Neural cell (in vitro differentiated cells): ENCODE measurements around the gene MAPT. TPM values are rescaled to one million over a fixed set of nuclear protein-coding genes. Genes with fewer than 3 reads are reported as not detected.
"Not testable (repeated sequence)": the region's sequence is repeated elsewhere in the genome, so short reads cannot be mapped to it uniquely, and the experiment has no call there.

Experiments
- H2AFZ ChIP-seq: fragments of 200-600, 300-800 bp; sonication (generic), shearing (Covaris generic); 2 replicates; pipeline ENCODE4 v1.6.0; 2014; ENCODE audit warnings: low read depth, mild to moderate bottlenecking, antibody characterized with exemption, low read length, moderate library complexity
- H3F3A ChIP-seq: fragments of 200-600 bp; shearing (Covaris generic); 2 replicates; pipeline ENCODE4 v1.6.1; 2016; ENCODE audit warnings: mild to moderate bottlenecking, moderate library complexity, mixed read lengths, antibody characterized with exemption, low read length; ENCODE audit not compliant: insufficient read depth, poor library complexity, severe bottlenecking
- H3K27ac ChIP-seq: fragments of 200-600, 300-800 bp; sonication (generic), shearing (Covaris generic); 2 replicates; pipeline ENCODE4 v1.5.1; 2014; ENCODE audit warnings: mild to moderate bottlenecking, low read length, moderate library complexity
- H3K27me3 ChIP-seq: fragments of 300-800, 200-600 bp; sonication (generic), shearing (Covaris generic); 2 replicates; pipeline ENCODE4 v1.6.0; 2014; ENCODE audit warnings: mild to moderate bottlenecking, low read depth, low read length, moderate library complexity; ENCODE audit not compliant: insufficient read depth
- H3K36me3 ChIP-seq: fragments of 300-800, 200-600 bp; sonication (generic), shearing (Covaris generic); 2 replicates; pipeline ENCODE4 v1.5.1; 2014; ENCODE audit warnings: mild to moderate bottlenecking, antibody characterized with exemption, low read length, moderate library complexity; ENCODE audit not compliant: insufficient read depth
- H3K4me2 ChIP-seq: fragments of 300-800, 200-600 bp; sonication (generic), shearing (Covaris generic); 2 replicates; pipeline ENCODE4 v1.6.0; 2014; ENCODE audit warnings: mild to moderate bottlenecking, low read length
- H3K4me3 ChIP-seq: fragments of 300-800, 200-600 bp; sonication (generic), shearing (Covaris generic); 2 replicates; pipeline ENCODE4 v1.5.1; 2014; ENCODE audit warnings: mild to moderate bottlenecking, low read length, moderate library complexity
- H3K79me2 ChIP-seq: fragments of 200-600 bp; shearing (Covaris generic); replicated peaks from 2 replicates; pipeline ENCODE4 v1.6.0; 2014; ENCODE audit warnings: mild to moderate bottlenecking, low read length, moderate library complexity; ENCODE audit not compliant: insufficient read depth
- H3K9ac ChIP-seq: fragments of 300-800, 200-600 bp; sonication (generic), shearing (Covaris generic); 2 replicates; pipeline ENCODE4 v1.6.1; 2016; ENCODE audit warnings: mild to moderate bottlenecking, low read length, mixed read lengths
- H3K9me2 ChIP-seq: fragments of 200-600 bp; shearing (Covaris generic); 2 replicates; pipeline ENCODE4 v1.6.1; 2016; ENCODE audit warnings: mild to moderate bottlenecking, low read length, mixed read lengths; ENCODE audit not compliant: insufficient read depth
- H3K9me3 ChIP-seq: fragments of 200-600, 300-800 bp; sonication (generic), shearing (Covaris generic); 2 replicates; pipeline ENCODE4 v1.6.1; 2016; ENCODE audit warnings: mild to moderate bottlenecking, mixed run types, low read length, moderate library complexity, mixed read lengths
- H4K20me1 ChIP-seq: fragments of 200-600 bp; shearing (Covaris generic); 2 replicates; pipeline ENCODE4 v1.6.1; 2016; ENCODE audit warnings: mild to moderate bottlenecking, mixed run types; ENCODE audit not compliant: insufficient read depth
- EZH2 ChIP-seq: fragments of 200-600, 300-800 bp; shearing (Covaris generic), sonication (generic); IDR thresholded peaks from 2 replicates; pipeline ENCODE4 v1.6.1; 2014; ENCODE audit warnings: antibody characterized with exemption, low read length, borderline replicate concordance, mild to moderate bottlenecking; ENCODE audit not compliant: insufficient read depth, poor library complexity, severe bottlenecking
- MXI1 ChIP-seq: fragments of 450-650 bp; conservative IDR thresholded peaks from 2 replicates; pipeline ENCODE4 v1.6.1; 2014; ENCODE audit warnings: antibody characterized with exemption, mild to moderate bottlenecking; ENCODE audit not compliant: poor library complexity, severe bottlenecking
- POLR2AphosphoS5 ChIP-seq: IDR thresholded peaks from 2 replicates; pipeline ENCODE4 v1.6.1; 2012
- RAD21 ChIP-seq: fragments of 450-650 bp; conservative IDR thresholded peaks from 2 replicates; pipeline ENCODE4 v1.6.1; 2014; ENCODE audit warnings: antibody characterized with exemption, mild to moderate bottlenecking, moderate library complexity
- SMC3 ChIP-seq: fragments of 450-650 bp; conservative IDR thresholded peaks from 2 replicates; pipeline ENCODE4 v1.6.1; 2014; ENCODE audit warnings: antibody characterized with exemption, mild to moderate bottlenecking, moderate library complexity; ENCODE audit not compliant: poor library complexity
- TAF1 ChIP-seq: IDR thresholded peaks from 2 replicates; pipeline ENCODE4 v1.6.1; 2012; ENCODE audit warnings: low read depth
- polyA plus RNA-seq: library from polyadenylated mRNA; depleted of rRNA; stranded (reverse); fragments of >200 nt; gene quantifications from 2 replicates; pipeline ENCODE4 v1.2.3, GENCODE V29; 2014
- TF ChIP-seq, protein P1 (sequence below): fragments of 450-650 bp; IDR thresholded peaks from 2 replicates; pipeline ENCODE4 v1.5.1; 2014; ENCODE audit warnings: antibody characterized with exemption, mild to moderate bottlenecking, moderate library complexity; ENCODE audit not compliant: poor library complexity, severe bottlenecking
- TF ChIP-seq, protein P2 (sequence below): IDR thresholded peaks from 2 replicates; pipeline ENCODE4 v1.6.1; 2012; ENCODE audit warnings: borderline replicate concordance

MAPT gene
- polyA plus RNA-seq, 1 donor from 2014 or later, result 94.5 TPM

DNA sequence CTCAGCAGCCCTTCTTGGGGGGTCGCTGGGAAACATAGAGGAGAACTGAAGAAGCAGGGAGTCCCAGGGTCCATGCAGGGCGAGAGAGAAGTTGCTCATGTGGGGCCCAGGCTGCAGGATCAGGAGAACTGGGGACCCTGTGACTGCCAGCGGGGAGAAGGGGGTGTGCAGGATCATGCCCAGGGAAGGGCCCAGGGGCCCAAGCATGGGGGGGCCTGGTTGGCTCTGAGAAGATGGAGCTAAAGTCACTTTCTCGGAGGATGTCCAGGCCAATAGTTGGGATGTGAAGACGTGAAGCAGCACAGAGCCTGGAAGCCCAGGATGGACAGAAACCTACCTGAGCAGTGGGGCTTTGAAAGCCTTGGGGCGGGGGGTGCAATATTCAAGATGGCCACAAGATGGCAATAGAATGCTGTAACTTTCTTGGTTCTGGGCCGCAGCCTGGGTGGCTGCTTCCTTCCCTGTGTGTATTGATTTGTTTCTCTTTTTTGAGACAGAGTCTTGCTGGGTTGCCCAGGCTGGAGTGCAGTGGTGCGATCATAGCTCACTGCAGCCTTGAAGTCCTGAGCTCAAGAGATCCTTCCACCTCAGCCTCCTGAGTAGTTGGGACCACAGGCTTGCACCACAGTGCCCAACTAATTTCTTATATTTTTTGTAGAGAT is 108.1 kb downstream of the MAPT start:
- Histone ChIP-seq H3K9me3 (no peaks in the 10 kb centered on the region), H3F3A (no peaks in the 10 kb centered on the region), H3K36me3 (peaks cover 10% of the 10 kb centered on the region), H3K27me3 (no peaks in the 10 kb centered on the region), H3K4me2 (no peak overlapping the region), H4K20me1 (no peaks in the 10 kb centered on the region), H3K4me3 (no peak overlapping the region), H3K9me2 (no peaks in the 10 kb centered on the region), H2AFZ (no peak overlapping the region), H3K79me2 (no peaks in the 10 kb centered on the region), H3K27ac (no peak overlapping the region), H3K9ac (no peak overlapping the region)
- TF ChIP-seq RAD21 (peak; percentile 88), SMC3 (peak; percentile 82), MXI1 (no peak)
- TF ChIP-seq, protein P1, sequence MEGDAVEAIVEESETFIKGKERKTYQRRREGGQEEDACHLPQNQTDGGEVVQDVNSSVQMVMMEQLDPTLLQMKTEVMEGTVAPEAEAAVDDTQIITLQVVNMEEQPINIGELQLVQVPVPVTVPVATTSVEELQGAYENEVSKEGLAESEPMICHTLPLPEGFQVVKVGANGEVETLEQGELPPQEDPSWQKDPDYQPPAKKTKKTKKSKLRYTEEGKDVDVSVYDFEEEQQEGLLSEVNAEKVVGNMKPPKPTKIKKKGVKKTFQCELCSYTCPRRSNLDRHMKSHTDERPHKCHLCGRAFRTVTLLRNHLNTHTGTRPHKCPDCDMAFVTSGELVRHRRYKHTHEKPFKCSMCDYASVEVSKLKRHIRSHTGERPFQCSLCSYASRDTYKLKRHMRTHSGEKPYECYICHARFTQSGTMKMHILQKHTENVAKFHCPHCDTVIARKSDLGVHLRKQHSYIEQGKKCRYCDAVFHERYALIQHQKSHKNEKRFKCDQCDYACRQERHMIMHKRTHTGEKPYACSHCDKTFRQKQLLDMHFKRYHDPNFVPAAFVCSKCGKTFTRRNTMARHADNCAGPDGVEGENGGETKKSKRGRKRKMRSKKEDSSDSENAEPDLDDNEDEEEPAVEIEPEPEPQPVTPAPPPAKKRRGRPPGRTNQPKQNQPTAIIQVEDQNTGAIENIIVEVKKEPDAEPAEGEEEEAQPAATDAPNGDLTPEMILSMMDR, result peak; percentile 90

DNA sequence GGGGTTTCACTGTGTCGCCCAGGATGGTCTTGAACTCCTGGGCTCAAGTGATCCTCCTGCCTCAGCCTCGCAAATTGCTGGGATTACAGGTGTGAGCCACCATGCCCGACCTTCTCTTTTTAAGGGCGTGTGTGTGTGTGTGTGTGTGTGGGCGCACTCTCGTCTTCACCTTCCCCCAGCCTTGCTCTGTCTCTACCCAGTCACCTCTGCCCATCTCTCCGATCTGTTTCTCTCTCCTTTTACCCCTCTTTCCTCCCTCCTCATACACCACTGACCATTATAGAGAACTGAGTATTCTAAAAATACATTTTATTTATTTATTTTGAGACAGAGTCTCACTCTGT is 108.6 kb downstream of the MAPT start:
- no peaks in the 10 kb centered on the region for H3K79me2 ChIP-seq
- H3K4me3 ChIP-seq, result no peak overlapping the region
- H3F3A ChIP-seq, result no peaks in the 10 kb centered on the region
- no peaks in the 10 kb centered on the region for H4K20me1 ChIP-seq
- no peaks in the 10 kb centered on the region for H3K9me3 ChIP-seq
- peaks cover 10% of the 10 kb centered on the region for H3K36me3 ChIP-seq
- H3K9me2 ChIP-seq, result no peaks in the 10 kb centered on the region
- no peak overlapping the region for H3K27ac ChIP-seq
- H3K27me3 ChIP-seq, result no peaks in the 10 kb centered on the region
- no peak overlapping the region for H3K9ac ChIP-seq
- TF ChIP-seq, protein P2, sequence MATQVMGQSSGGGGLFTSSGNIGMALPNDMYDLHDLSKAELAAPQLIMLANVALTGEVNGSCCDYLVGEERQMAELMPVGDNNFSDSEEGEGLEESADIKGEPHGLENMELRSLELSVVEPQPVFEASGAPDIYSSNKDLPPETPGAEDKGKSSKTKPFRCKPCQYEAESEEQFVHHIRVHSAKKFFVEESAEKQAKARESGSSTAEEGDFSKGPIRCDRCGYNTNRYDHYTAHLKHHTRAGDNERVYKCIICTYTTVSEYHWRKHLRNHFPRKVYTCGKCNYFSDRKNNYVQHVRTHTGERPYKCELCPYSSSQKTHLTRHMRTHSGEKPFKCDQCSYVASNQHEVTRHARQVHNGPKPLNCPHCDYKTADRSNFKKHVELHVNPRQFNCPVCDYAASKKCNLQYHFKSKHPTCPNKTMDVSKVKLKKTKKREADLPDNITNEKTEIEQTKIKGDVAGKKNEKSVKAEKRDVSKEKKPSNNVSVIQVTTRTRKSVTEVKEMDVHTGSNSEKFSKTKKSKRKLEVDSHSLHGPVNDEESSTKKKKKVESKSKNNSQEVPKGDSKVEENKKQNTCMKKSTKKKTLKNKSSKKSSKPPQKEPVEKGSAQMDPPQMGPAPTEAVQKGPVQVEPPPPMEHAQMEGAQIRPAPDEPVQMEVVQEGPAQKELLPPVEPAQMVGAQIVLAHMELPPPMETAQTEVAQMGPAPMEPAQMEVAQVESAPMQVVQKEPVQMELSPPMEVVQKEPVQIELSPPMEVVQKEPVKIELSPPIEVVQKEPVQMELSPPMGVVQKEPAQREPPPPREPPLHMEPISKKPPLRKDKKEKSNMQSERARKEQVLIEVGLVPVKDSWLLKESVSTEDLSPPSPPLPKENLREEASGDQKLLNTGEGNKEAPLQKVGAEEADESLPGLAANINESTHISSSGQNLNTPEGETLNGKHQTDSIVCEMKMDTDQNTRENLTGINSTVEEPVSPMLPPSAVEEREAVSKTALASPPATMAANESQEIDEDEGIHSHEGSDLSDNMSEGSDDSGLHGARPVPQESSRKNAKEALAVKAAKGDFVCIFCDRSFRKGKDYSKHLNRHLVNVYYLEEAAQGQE, result no peak
- no peak overlapping the region for H2AFZ ChIP-seq
- no peak overlapping the region for H3K4me2 ChIP-seq

DNA sequence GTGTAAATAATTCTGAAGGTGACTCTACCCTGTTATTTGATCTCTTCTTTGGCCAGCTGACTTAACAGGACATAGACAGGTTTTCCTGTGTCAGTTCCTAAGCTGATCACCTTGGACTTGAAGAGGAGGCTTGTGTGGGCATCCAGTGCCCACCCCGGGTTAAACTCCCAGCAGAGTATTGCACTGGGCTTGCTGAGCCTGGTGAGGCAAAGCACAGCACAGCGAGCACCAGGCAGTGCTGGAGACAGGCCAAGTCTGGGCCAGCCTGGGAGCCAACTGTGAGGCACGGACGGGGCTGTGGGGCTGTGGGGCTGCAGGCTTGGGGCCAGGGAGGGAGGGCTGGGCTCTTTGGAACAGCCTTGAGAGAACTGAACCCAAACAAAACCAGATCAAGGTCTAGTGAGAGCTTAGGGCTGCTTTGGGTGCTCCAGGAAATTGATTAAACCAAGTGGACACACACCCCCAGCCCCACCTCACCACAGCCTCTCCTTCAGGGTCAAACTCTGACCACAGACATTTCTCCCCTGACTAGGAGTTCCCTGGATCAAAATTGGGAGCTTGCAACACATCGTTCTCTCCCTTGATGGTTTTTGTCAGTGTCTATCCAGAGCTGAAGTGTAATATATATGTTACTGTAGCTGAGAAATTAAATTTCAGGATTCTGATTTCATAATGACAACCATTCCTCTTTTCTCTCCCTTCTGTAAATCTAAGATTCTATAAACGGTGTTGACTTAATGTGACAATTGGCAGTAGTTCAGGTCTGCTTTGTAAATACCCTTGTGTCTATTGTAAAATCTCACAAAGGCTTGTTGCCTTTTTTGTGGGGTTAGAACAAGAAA is 109.8 kb downstream of the MAPT start:
- no peaks in the 10 kb centered on the region for H4K20me1 ChIP-seq
- H2AFZ ChIP-seq, result no peak overlapping the region
- H3K27me3 ChIP-seq, result no peaks in the 10 kb centered on the region
- no peaks in the 10 kb centered on the region for H3K9me2 ChIP-seq
- no peaks in the 10 kb centered on the region for H3K79me2 ChIP-seq
- H3K4me3 ChIP-seq, result no peak overlapping the region
- no peak overlapping the region for H3K4me2 ChIP-seq
- no peaks in the 10 kb centered on the region for H3F3A ChIP-seq
- H3K9me3 ChIP-seq, result no peaks in the 10 kb centered on the region
- no peak overlapping the region for H3K9ac ChIP-seq
- no peak for TF ChIP-seq EZH2
- TF ChIP-seq TAF1, result no peak
- TF ChIP-seq, protein P1, result no peak
- TF ChIP-seq POLR2AphosphoS5, result no peak
- no peak overlapping the region for H3K27ac ChIP-seq
- peaks cover 10% of the 10 kb centered on the region for H3K36me3 ChIP-seq

DNA sequence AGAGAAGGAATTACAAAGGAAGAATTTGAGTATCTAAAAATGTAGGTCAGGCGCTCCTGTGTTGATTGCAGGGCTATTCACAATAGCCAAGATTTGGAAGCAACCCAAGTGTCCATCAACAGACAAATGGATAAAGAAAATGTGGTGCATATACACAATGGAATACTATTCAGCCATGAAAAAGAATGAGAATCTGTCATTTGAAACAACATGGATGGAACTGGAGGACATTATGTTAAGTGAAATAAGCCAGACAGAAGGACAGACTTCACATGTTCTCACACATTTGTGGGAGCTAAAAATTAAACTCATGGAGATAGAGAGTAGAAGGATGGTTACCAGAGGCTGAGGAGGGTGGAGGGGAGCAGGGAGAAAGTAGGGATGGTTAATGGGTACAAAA is 111.7 kb downstream of the MAPT start:
- H3K4me2 ChIP-seq, H3K4me3 ChIP-seq, H4K20me1 ChIP-seq, H3K9me3 ChIP-seq, H2AFZ ChIP-seq, H3K27me3 ChIP-seq, H3K27ac ChIP-seq, H3K9me2 ChIP-seq, H3K79me2 ChIP-seq, H3K9ac ChIP-seq, H3F3A ChIP-seq: not testable (repeated sequence)
- peaks cover 10% of the 10 kb centered on the region for H3K36me3 ChIP-seq
